NOMO-1 (cell line): ENCODE measurements around the gene FRAT2.
"Not testable (repeated sequence)": the region's sequence is repeated elsewhere in the genome, so short reads cannot be mapped to it uniquely, and the experiment has no call there.

Experiments
- DNase-seq, 2 experiments: peaks; one replicate each; lab custom pipeline; 2025; ENCODE audit not compliant: unreplicated experiment in 2 of 2; lab: John Stamatoyannopoulos, UW

The FRAT2 gene

DNA sequence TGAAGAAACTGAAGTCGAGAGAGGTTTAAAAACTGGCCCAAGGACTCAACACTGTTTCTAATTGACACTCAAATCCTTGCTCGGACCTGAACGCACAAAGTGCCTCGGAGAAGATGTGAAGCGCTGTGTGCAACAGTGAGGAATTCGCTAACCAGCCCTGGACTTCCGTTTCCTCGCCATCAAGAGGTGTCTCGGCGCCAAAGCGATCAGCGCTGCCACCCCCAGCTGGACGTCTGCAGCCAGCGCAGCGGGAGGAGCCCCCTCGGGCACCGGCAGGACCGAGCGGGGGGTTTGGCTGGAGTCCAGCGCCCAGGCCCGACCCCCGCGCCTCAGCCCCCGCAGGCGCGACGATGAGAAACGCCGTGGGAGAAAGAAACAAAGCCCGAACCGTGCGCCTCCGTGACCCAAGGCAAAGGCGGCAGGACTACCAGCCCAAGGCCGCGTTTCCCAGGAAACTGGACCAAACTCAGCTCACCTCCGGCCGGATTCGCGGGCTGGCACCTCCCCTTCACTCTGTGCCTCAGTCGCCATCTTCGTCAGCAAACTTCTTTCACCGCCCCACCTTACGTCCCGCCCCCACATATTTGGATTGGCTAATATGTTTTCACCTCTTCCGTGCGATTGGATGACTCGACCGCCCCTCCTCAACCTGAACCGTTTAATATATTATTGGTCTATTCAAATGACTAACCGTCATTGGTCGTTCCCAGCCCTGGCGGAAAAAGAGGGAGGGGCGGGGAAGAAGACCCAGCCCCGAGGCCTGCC is 42.2 kb downstream of the FRAT2 start, which contains the start of gene ARHGAP19:
Gene ARHGAP19, minus strand, starts transcription at position 541 of the 765 bp plus-strand sequence. Its CDS starts 10 bp downstream, at position 531.
- DNase-seq, result peak; percentile 98 to 99

DNA sequence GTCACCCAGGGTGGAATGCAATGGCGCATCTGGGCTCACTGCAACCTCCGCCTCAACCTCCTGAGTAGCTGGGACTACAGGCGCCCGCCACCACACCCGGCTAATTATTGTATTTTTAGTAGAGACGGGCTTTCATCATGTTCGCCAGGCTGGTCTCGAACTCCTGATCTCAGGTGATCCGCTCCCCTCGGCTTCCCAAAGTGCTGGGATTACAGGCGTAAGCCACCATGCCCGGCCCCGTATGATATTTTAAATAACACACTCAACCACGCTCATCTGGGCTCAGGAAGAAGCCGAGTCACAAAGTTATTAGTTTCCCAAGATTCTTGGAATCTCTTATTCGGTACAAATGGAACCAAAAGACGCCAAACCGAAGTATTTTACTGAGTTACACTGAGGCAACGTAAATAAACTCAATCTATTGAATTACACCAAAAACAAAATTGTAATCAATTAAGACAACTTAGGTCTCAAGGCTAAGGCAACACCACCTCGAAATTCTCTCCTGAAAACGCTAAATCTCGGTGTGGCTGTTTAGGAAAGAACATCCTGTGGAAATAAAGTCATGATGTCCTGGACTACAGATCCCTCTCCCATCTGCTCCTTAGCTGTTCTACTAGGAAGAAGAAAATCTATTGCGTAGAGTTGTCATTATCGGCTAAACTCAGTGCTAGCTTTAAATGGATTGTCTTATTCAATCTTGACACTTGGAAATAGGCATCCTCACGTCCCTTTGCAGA is 43.0 kb downstream of the FRAT2 start:
- no peak for DNase-seq

DNA sequence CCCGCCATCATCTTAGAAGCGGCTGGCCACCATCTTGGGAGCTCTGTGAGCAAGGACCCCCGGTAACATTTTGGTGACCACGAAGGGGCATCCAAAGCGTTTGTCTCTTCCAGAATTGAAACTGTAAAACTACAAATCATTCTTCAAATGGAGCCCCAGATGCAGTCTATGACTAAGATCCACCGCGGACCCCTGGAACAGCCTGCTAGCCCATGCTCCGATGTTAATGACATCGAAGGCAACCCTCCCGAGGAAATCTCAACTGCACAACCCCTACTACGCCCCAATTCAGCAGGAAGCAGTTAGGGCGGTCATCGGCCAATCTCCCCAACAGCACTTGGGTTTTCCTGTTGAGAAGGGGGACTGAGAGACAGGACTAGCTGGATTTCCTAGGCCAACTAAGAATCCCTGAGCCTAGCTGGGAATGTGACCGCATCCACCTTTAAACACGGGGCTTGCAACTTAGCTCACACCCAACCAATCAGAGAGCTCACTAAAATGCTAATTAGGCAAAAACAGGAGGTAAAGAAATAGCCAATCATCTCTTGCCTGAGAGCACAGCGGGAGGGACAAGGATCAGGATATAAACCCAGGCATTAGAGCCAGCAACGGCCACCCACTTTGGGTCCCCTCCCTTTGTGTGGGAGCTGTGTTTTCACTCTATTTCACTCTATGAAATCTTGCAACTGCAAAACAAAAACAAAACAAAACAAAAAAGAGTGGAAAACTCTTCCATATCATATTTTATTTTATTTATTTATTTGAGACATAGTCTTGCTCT is 43.8 kb downstream of the FRAT2 start:
- not testable (repeated sequence) for DNase-seq

DNA sequence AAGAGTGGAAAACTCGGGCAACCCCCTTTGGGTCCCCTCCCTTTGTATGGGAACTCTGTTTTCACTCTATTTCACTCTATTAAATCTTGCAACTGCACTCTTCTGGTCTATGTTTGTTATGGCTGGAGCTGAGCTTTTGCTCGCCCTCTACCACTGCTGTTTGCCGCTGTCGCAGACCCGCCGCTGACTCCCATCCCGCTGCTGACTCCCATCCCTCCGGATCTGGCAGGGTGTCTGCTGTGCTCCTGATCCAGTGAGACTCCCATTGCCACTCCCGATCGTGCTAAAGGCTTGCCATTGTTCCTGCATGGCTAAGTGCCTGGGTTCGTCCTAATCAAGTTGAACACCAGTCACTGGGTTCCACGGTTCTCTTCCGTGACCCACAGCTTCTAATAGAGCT is 44.5 kb downstream of the FRAT2 start:
- not testable (repeated sequence) for DNase-seq
